H1 (cell line): ENCODE measurements around the gene ANKRD31. TPM values are rescaled to one million over a fixed set of nuclear protein-coding genes. Genes with fewer than 3 reads are reported as not detected.
"Not testable (repeated sequence)": the region's sequence is repeated elsewhere in the genome, so short reads cannot be mapped to it uniquely, and the experiment has no call there.

Experiments
- CTCF ChIA-PET: fragments of 300-600 bp; sonication (Branson Sonifier 250); formaldehyde crosslinking; loops from one replicate; lab custom pipeline; 2021; ENCODE audit not compliant: partially characterized antibody; lab: Charles Lee
- POLR2A ChIA-PET: fragments of 300-600 bp; sonication (Branson Sonifier 250); formaldehyde crosslinking; loops from one replicate; lab custom pipeline; 2021; ENCODE audit warnings: inconsistent platforms; ENCODE audit not compliant: partially characterized antibody; lab: Charles Lee
- DNase-seq, 2 experiments: peaks; one replicate each; pipeline versions ENCODE4 v3.0.0 to v3.0.0-alpha.2; 2010 to 2022; ENCODE audit warnings: low spot score in 2 of 2, low read depth in 1 of 2, mixed read lengths in 1 of 2
- FAIRE-seq: peaks from 2 replicates; lab custom pipeline; 2011; peaks lifted over from hg19 to GRCh38; lab: Jason Lieb, UNC
- H2AFZ ChIP-seq: 2 replicates; pipeline ENCODE4 v1.8.1; 2012; ENCODE audit warnings: low read length, inconsistent platforms
- H2AK5ac ChIP-seq: 2 replicates; pipeline ENCODE4 v1.6.1; 2013; ENCODE audit warnings: low read depth, low read length
- H2BK120ac ChIP-seq: replicated peaks from 2 replicates; pipeline ENCODE3; 2013; ENCODE audit warnings: low read depth, low read length, inconsistent platforms
- H2BK12ac ChIP-seq: 2 replicates; pipeline ENCODE4 v1.6.1; 2013; ENCODE audit warnings: low read depth, low read length
- H2BK15ac ChIP-seq: 2 replicates; pipeline ENCODE4 v1.6.1; 2013; ENCODE audit warnings: low read length
- H2BK20ac ChIP-seq: 2 replicates; pipeline ENCODE4 v1.6.1; 2013; ENCODE audit warnings: low read length
- H2BK5ac ChIP-seq: 2 replicates; pipeline ENCODE4 v1.6.1; 2013; ENCODE audit warnings: low read depth, low read length
- H3K14ac ChIP-seq: 2 replicates; pipeline ENCODE4 v1.6.1; 2013; ENCODE audit warnings: inconsistent platforms; ENCODE audit not compliant: insufficient read length
- H3K18ac ChIP-seq: 2 replicates; pipeline ENCODE4 v1.6.1; 2013; ENCODE audit warnings: low read length; ENCODE audit errors: extremely low read depth
- H3K23ac ChIP-seq: 2 replicates; pipeline ENCODE4 v1.6.1; 2013; ENCODE audit warnings: inconsistent platforms; ENCODE audit not compliant: insufficient read length
- H3K23me2 ChIP-seq: 2 replicates; pipeline ENCODE4 v1.6.1; 2013; ENCODE audit warnings: low read depth, low read length
- H3K27ac ChIP-seq: 2 replicates; pipeline ENCODE4 v1.6.1; 2011; ENCODE audit warnings: low read depth, low read length, inconsistent platforms
- H3K27me3 ChIP-seq, 4 experiments: replicated peaks in 1 of 4; 1 replicate in 1 of 4; 2 replicates in 3 of 4; pipeline versions ENCODE4 v1.6.1 to v1.8.1; 2011 to 2013; ENCODE audit warnings: low read length in 3 of 4, mild to moderate bottlenecking in 3 of 4, inconsistent platforms in 2 of 4, mixed read lengths in 2 of 4, moderate library complexity in 1 of 4; ENCODE audit not compliant: control insufficient read depth in 3 of 4, insufficient read depth in 3 of 4; ENCODE audit errors: extremely low read depth in 1 of 4
- H3K36me3 ChIP-seq, 4 experiments: 2 replicates each; pipeline versions ENCODE4 v1.6.1 to v1.8.1; 2011 to 2013; ENCODE audit warnings: mild to moderate bottlenecking in 4 of 4, low read length in 3 of 4, moderate library complexity in 2 of 4, control low read depth in 1 of 4, inconsistent platforms in 1 of 4; ENCODE audit not compliant: insufficient read depth in 4 of 4, control insufficient read depth in 2 of 4
- H3K4ac ChIP-seq: replicated peaks from 2 replicates; pipeline ENCODE3; 2013; ENCODE audit warnings: low read length, low read depth, mixed read lengths, inconsistent platforms; ENCODE audit not compliant: insufficient read length
- H3K4me1 ChIP-seq, 4 experiments: replicated peaks in 1 of 4; 1 replicate in 1 of 4; 2 replicates in 3 of 4; pipeline versions ENCODE4 v1.6.1 to v1.8.1; 2011 to 2013; ENCODE audit warnings: low read length in 3 of 4, inconsistent platforms in 2 of 4, mixed read lengths in 1 of 4; ENCODE audit not compliant: insufficient read depth in 4 of 4, control insufficient read depth in 3 of 4
- H3K4me2 ChIP-seq, 2 experiments: 2 replicates each; pipeline versions ENCODE4 v1.6.1 to v1.8.1; 2011 to 2013; ENCODE audit warnings: low read depth in 2 of 2, low read length in 2 of 2, control low read depth in 1 of 2, inconsistent platforms in 1 of 2, mild to moderate bottlenecking in 1 of 2; ENCODE audit not compliant: insufficient read depth in 1 of 2
- H3K4me3 ChIP-seq, 4 experiments: fragments of 200-600, 300-600 bp in 1 of 4; sonication (generic), shearing (Covaris generic), sonication (Bioruptor Twin) in 1 of 4; 2 replicates each; pipeline versions ENCODE4 v1.5.1 to v1.8.1; 2011 to 2016; ENCODE audit warnings: low read length in 4 of 4, low read depth in 3 of 4, control low read depth in 2 of 4, inconsistent platforms in 2 of 4, mild to moderate bottlenecking in 2 of 4, mixed read lengths in 1 of 4, moderate library complexity in 1 of 4; ENCODE audit not compliant: insufficient read depth in 2 of 4; ENCODE audit errors: extremely low read depth in 1 of 4
- H3K56ac ChIP-seq: replicated peaks from 2 replicates; pipeline ENCODE3; 2013; ENCODE audit warnings: low read depth, mild to moderate bottlenecking, mixed read lengths, low read length, inconsistent platforms; ENCODE audit not compliant: insufficient read length
- H3K79me1 ChIP-seq: 2 replicates; pipeline ENCODE4 v1.6.1; 2013; ENCODE audit warnings: low read depth, low read length, control low read depth
- H3K79me2 ChIP-seq, 2 experiments: 2 replicates each; pipeline versions ENCODE4 v1.6.1 to v1.8.1; 2012 to 2013; ENCODE audit warnings: low read length in 2 of 2, mild to moderate bottlenecking in 2 of 2, inconsistent platforms in 1 of 2; ENCODE audit not compliant: insufficient read depth in 2 of 2, control insufficient read depth in 1 of 2
- H3K9ac ChIP-seq, 4 experiments: replicated peaks in 1 of 4; 1 replicate in 1 of 4; 2 replicates in 3 of 4; pipeline versions ENCODE4 v1.6.1 to v1.8.1; 2011 to 2013; ENCODE audit warnings: low read depth in 3 of 4, low read length in 3 of 4, control low read depth in 2 of 4, mild to moderate bottlenecking in 2 of 4, moderate library complexity in 2 of 4, inconsistent platforms in 1 of 4; ENCODE audit errors: extremely low read depth in 1 of 4
- H3K9me3 ChIP-seq, 2 experiments: 2 replicates each; pipeline versions ENCODE4 v1.6.1 to v1.8.1; 2012 to 2013; ENCODE audit warnings: mild to moderate bottlenecking in 2 of 2, moderate library complexity in 2 of 2, control low read depth in 1 of 2, inconsistent platforms in 1 of 2, low read depth in 1 of 2, low read length in 1 of 2, mixed read lengths in 1 of 2; ENCODE audit not compliant: insufficient read depth in 2 of 2
- H4K20me1 ChIP-seq, 2 experiments: replicated peaks in 1 of 2; 2 replicates each; pipeline versions ENCODE3 to v1.8.1; 2011 to 2013; ENCODE audit warnings: inconsistent platforms in 2 of 2, low read length in 2 of 2, mild to moderate bottlenecking in 1 of 2; ENCODE audit not compliant: insufficient read depth in 2 of 2, control insufficient read depth in 1 of 2
- H4K5ac ChIP-seq: 2 replicates; pipeline ENCODE4 v1.6.1; 2013; ENCODE audit warnings: low read length, low read depth, mixed read lengths, inconsistent platforms; ENCODE audit not compliant: insufficient read length
- H4K8ac ChIP-seq: 2 replicates; pipeline ENCODE4 v1.8.0; 2013; ENCODE audit warnings: mild to moderate bottlenecking, moderate library complexity, low read length, inconsistent platforms; ENCODE audit not compliant: insufficient read depth; ENCODE audit errors: extremely low read depth
- H4K91ac ChIP-seq: replicated peaks from 2 replicates; pipeline ENCODE3; 2013; ENCODE audit warnings: low read length, mixed read lengths, inconsistent platforms; ENCODE audit not compliant: insufficient read length
- SP4 ChIP-seq: IDR thresholded peaks from 2 replicates; pipeline ENCODE4 v1.6.1; 2012; ENCODE audit warnings: low read length, inconsistent platforms
- SUZ12 ChIP-seq: fragments of 200-600 bp; sonication (generic); IDR thresholded peaks from 2 replicates; pipeline ENCODE4 v1.6.1; 2012; ENCODE audit warnings: mild to moderate bottlenecking, inconsistent platforms, low read length, moderate library complexity, mixed read lengths
- WGBS, 2 experiments: shearing (Covaris generic) in 1 of 2; methylation state at CpG; one replicate each; pipeline versions ENCODE4 v1.1.6 to v1.1.7; 2013 to 2015; ENCODE audit warnings: low lambda C conversion rate in 2 of 2, mixed read lengths in 2 of 2, inconsistent platforms in 1 of 2, low coverage in 1 of 2, missing lambda C conversion rate in 1 of 2; ENCODE audit not compliant: insufficient replicate concordance in 2 of 2, insufficient coverage in 1 of 2, insufficient read length in 1 of 2; ENCODE audit errors: extremely low coverage in 1 of 2, missing lambda C conversion rate in 1 of 2; 5-methylcytosine and 5-hydroxymethylcytosine counted together
- polyA plus RNA-seq, 7 experiments: library from polyadenylated mRNA; depleted of rRNA in 3 of 7; stranded (reverse) in 5 of 7; unstranded in 2 of 7; fragments of >200 nt in 5 of 7; fragments of 200-250 nt in 2 of 7; gene quantifications; 1 replicate in 5 of 7; 2 replicates in 1 of 7; 4 replicates in 1 of 7; pipeline versions ENCODE4 v1.2.1 to v1.2.3, GENCODE V29; 2011 to 2013; ENCODE audit warnings: missing spikeins in 2 of 7, mixed read lengths in 2 of 7
- total RNA-seq: library from RNA; stranded (reverse); fragmentation: NEBNext Ultra II Directional; extraction: Animal tissue kit (Norgen Biotek cat#: 25700); gene quantifications from 2 replicates; pipeline ENCODE4 v1.2.1, GENCODE V29; 2021

Gene ANKRD31
- total and polyA plus RNA-seq, 2 of the 8 experiments (the other 6 are each of a cell fraction or from before 2014, with no cell fraction given) = 0.05 to 0.06 TPM

GRCh38 chr5:75108515-75108914 is 128.2 kb downstream of the ANKRD31 start (continued):
- TF ChIP-seq SUZ12 (no peak), SP4 (no peak)

- H2AFZ ChIP-seq, H3K14ac ChIP-seq: not testable (repeated sequence)
- CTCF ChIA-PET = interaction anchor here (1.0 kb wide), 1 partner anchor 47 kb away, joined by 3 read pairs; no protein-coding TSS in a partner anchor
Measured at GRCh38 chr5:75095956-75096355, 140.7 kb downstream of the ANKRD31 start.

More at GRCh38 chr5:75095956-75096355, 140.7 kb downstream of the ANKRD31 start:
- DNase-seq, H3K23me2 ChIP-seq, H4K20me1 ChIP-seq, H3K9me3 ChIP-seq, H2BK20ac ChIP-seq, H3K4me1 ChIP-seq, H3K9ac ChIP-seq, H2BK120ac ChIP-seq, H3K56ac ChIP-seq, H3K4me3 ChIP-seq, H4K8ac ChIP-seq, H3K79me2 ChIP-seq, FAIRE-seq, H3K79me1 ChIP-seq, H3K4me2 ChIP-seq, H2BK5ac ChIP-seq, H4K5ac ChIP-seq, H3K18ac ChIP-seq, POLR2A ChIA-PET, H2BK12ac ChIP-seq, H3K4ac ChIP-seq, H4K91ac ChIP-seq, H3K23ac ChIP-seq, H3K36me3 ChIP-seq, H3K27ac ChIP-seq, H2AK5ac ChIP-seq, H3K27me3 ChIP-seq, H2BK15ac ChIP-seq: not testable (repeated sequence)
- 90% methylated on average over 3 of the region's 3 CpGs; no CpG with 5 or more reads in 1 of the 2 experiments for whole genome bisulfite sequencing, 2 experiments
